Measurements from ENCODE around the gene IGFBP1.

DNA sequence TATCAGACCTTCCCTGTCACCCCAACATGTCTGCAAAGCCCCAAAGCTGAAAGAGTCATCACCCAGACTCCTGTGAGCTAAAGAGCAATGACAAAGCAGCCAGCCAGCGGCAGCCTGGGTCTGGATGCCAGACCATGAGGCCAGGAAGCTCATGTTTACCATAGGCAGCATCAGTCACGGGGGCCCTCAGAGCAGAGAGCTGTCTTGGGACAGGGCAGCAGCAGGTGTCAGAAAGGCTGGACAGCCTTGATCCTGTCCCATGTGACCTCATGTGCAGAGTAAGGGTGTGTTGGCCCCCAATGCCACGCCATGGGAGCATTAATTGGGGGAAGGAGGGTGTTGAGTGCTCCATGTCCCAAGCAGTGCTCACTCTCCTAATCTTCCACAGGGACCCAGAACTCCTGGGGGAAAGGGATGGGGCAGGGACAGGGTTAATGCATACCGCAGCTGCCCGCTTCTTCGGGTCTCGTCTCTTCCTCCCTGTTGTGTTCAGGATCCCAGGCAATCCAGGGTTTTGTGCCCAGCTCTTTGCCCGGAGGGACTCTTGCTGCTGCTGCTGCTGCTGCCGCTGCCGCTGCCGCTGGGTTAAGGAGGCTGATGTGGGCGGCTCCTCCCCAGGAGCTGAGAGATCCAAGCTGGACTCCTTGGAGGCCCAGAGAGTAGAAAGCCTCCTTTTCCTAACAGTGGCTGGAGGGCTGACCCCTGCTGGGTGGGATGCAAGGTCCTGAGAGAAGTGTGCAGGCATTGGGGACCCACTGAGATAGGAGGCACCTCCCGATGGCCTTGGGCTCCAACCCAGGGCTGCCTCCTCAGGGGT is 22.5 kb upstream of the IGFBP1 start:
- TF ChIP-seq, protein P1, sequence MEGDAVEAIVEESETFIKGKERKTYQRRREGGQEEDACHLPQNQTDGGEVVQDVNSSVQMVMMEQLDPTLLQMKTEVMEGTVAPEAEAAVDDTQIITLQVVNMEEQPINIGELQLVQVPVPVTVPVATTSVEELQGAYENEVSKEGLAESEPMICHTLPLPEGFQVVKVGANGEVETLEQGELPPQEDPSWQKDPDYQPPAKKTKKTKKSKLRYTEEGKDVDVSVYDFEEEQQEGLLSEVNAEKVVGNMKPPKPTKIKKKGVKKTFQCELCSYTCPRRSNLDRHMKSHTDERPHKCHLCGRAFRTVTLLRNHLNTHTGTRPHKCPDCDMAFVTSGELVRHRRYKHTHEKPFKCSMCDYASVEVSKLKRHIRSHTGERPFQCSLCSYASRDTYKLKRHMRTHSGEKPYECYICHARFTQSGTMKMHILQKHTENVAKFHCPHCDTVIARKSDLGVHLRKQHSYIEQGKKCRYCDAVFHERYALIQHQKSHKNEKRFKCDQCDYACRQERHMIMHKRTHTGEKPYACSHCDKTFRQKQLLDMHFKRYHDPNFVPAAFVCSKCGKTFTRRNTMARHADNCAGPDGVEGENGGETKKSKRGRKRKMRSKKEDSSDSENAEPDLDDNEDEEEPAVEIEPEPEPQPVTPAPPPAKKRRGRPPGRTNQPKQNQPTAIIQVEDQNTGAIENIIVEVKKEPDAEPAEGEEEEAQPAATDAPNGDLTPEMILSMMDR (IDR thresholded peaks at IDR 0.05 in 8 of 11, conservative IDR thresholded peaks at IDR 0.05 in 3 of 11): no peak
- no peak for TF ChIP-seq POLR2A (IDR thresholded peaks at IDR 0.05)
